Activated CD4-positive, alpha-beta T cell treated with anti-CD3 and anti-CD28 coated beads for 4 hours (primary cell): ENCODE measurements around the gene FOSB.

Experiments used
- DNase-seq, 2 donors: peaks; one replicate each; pipeline ENCODE4 v3.0.0-alpha.2; 2020

FOSB gene

DNA sequence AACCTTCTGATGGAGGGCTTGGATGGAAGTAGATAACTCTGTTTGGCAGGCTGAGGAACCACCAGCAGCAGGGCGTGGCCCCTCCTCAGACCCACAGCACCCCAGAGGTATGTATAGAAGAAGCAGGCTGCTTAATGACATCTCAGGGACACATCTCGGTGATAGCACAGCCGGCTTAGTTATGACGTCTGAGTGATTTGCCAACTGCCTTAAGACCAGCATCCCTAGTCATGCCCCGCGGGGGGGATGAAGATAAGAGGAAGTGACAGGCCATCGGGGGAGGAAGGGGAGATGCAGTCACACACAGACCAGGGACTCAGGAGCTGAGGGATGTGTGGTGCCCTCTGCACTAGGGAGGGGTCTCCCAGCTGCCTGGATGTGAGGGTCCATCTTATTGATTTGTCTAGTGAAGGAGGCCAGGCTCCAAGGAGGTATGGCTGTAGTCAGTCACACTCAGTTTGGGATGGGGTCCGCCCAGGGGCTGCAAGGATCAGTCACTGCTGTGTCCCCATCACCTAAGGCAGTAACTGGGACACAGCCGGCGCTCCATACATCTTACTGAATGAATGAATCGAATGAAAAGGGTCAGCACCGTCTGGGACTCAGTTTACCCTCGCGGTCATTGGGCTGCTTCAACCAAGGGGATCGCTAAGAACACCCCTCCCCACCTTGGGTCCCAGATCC lies 24.9 kb upstream of the FOSB start:
- peak in 1 of 2 donors; percentile 33 for DNase-seq

- peak; percentile 32 to 51 for DNase-seq
These were observed 24.1 kb upstream of the FOSB start for GRCh38 chr19:45443462-45444317.

- DNase-seq = peak; percentile 65 to 73
These were observed 23.3 kb upstream of the FOSB start for GRCh38 chr19:45444318-45445041.

DNA sequence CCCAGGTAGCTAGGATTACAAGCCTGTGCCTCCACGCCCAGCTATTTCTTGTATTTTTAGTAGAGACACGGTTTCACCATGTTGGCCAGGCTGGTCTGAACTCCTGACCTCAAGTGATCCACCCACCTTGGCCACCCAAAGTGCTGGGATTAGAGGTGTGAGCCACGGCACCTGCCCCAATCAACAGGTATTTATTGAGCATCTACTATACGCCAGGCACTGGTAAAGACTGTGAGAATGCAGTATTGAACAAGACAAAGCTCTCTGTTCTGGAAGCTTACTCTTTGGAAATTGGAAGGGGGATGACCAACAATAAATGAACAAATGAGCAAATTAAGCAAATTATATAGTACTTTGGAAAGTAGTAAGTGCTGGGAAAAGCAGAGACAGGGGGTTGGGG lies 22.7 kb upstream of the FOSB start:
- DNase-seq = no peak

DNA sequence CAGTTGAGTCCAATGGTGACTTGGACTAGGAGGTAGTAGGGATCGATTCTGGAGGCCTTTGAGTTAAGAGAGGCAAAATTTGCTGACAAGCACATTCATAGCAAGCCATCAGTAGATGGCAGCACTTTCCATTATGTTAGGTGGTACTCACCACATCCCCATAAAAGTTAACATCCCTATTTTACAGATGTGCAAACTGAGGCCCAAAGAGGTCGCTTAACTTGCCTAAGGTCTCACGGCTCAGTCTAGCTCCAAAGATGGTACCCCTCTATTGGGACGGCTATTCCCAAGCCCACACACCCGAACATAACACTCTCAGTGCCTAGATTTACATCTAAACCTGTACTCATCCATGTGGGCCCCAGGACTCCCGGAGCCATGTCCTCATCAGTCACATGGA lies 21.5 kb upstream of the FOSB start:
- no peak for DNase-seq

DNA sequence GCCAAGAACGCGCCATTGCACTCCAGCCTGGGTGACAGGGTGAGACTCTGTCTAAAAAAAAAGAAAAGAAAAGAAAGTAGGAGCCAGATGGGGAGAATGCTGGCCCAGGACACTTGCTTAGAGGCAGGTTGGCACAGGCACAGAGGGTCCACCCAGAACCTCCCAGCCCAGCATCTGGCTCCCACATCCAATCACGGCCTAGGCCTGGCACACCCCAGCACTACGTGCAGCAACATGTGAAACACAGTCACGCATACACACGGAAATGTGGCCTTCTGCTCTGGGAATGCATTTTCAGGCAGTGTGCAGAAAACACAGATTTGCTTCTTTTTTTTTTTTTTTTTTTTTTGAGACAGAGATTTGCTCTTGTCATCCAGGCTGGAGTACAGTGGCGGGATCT lies 20.9 kb upstream of the FOSB start:
- no peak for DNase-seq

GRCh38 chr19:45448425-45448756 lies 19.4 kb upstream of the FOSB start:
- no peak for DNase-seq

- DNase-seq = no peak
These were observed 18.9 kb upstream of the FOSB start for GRCh38 chr19:45448887-45449299.

DNA sequence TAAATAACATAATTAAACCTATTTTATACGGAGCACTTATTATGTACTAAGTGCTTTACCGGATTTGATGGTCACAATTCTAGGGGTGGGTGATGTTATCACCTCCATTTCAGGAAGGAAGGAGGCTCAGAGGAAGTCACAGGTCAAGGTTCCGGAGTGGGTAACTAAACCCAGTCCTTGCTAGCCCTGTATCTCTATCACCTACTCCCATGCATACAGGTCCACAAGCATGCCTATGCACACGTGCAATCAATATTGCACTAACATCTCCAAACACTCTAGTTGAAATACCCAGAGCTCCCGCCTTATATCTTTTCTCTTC lies 17.8 kb upstream of the FOSB start:
- no peak for DNase-seq

DNA sequence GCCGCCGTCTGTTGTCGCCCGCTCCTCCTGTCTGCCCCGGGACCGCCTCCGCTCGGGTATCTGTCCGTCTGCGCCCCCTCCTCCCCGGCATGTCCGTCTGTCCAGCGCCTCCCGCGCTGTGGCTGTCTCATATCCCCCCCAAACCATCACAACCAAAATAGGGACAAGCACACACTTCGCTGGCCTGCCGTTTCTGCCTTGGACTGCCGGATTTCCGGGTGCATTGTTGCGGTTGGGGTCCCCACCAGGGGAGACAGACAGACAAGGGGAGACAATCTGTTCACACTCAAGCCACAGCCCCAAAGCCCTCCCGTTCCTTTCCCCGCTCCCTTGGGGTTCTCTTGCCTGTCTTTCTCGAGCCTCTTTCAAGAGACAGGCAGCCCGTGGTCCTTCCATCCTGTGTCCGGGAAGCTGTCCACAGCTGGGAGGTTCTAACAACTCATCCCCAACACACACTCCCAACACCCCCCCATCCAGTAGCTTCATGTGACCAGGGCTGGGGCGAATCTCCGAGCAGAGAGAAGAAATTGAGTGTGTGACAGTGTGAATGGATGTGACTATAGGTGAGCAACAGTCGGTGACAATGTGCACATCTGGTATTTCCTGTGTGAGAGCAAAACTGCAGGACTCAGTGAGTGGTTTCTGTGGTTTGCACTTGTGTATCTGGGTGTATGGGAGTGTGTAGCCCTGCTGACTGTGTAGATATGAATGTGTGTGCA lies 16.5 kb upstream of the FOSB start:
- DNase-seq = peak; percentile 24 to 33

DNA sequence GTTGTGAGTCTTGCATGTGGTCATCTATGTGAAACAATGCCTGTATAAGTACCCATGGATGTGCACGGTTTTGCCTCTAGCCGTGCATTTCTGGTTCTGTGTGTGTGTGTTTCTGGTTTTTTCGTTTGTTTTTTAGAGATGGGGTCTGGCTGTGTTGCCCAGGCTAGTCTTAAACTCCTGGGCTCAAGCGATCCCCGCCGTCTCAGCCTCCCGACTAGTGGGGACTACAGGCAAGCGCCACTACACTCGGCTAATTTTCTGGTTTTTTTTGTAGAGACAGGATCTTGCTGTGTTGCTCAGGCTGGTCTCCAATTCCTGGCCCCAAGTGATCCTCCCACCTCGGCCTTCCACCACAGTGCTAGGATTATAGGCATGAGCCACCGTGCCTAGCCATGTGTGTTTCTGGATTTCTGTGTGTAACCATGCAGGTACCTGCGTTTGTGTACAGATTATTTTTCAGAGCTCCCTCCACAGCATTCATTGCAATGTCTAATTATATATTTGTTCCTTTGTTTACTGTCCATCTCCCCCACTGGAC lies 15.9 kb upstream of the FOSB start:
- DNase-seq = no peak

- peak; percentile 57 to 64 for DNase-seq
These were observed 11.9 kb upstream of the FOSB start for GRCh38 chr19:45455707-45456499.

- DNase-seq = no peak
These were observed 11.3 kb upstream of the FOSB start for GRCh38 chr19:45456500-45456815.

DNA sequence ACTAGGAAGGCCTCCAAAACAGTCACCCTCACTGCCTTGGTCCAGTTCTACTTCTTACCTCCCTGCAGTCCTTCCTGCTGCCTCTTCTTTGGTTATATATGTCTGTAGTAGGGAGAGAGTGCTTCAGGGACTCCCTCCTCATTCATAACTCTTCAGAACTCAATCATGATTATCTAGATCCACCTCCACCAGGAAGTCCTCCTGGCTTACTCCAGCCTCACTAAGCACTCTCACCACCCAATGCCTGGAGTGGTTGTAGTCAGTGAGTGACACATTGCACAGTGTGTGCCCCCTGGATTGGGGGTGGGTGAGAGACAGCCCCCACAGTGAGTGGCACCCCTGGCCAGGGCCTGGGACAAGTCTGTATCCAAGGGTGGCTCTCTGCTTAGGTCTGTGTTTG lies 10.0 kb upstream of the FOSB start:
- DNase-seq = no peak

DNA sequence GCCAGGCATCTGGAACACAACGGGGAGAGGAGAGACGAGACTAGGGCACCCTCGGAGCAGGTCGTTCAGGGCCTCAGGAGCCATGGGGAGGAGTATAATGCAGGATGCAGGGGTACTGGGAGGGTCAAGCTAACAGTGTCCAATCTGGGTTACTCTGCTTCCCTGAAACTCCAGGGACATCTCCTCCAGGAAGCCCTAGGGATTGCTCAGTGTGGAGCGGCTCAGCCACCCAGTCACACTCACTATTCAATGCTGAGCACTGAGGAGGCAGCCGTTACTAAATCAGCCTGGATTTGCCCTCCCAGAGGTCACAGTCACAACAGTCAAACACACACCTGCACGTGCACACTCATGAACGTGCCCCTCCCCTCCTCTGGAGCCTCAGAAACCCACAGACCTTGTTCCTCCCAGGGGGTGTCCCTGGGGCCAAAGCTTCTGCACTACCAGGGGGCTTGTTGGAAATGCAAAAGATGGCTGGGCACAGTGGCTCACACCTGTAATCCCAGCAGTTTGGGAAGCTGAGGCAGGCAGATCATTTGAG lies 6.9 kb upstream of the FOSB start:
- no peak for DNase-seq

GRCh38 chr19:45462174-45462573 lies 5.6 kb upstream of the FOSB start:
- DNase-seq = no peak

- DNase-seq = no peak
These were observed 4.6 kb upstream of the FOSB start for GRCh38 chr19:45463241-45463640.

DNA sequence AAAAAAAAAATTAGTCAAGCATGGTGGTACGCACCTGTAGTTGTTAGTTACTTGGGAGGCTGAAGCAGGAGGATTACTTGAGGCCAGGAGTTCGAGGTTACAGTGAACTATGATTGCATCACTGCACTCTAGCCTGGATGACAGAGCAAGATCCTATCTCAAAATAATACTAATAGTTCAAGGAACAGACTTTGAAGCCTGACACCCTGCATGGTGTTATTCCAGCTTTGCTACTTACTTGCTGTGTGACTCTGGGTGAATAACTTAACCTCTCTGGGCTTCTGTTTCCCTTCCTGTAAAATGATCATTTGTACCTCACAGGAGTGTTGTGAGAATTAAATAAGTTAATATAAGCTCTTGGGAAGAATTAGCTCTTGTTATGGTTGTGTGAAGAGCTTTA lies 3.5 kb upstream of the FOSB start:
- no peak for DNase-seq

GRCh38 chr19:45464852-45465441 lies 2.8 kb upstream of the FOSB start:
- no peak for DNase-seq

- no peak for DNase-seq
These were observed 711 bp upstream of the FOSB start for GRCh38 chr19:45467115-45467455.

DNA sequence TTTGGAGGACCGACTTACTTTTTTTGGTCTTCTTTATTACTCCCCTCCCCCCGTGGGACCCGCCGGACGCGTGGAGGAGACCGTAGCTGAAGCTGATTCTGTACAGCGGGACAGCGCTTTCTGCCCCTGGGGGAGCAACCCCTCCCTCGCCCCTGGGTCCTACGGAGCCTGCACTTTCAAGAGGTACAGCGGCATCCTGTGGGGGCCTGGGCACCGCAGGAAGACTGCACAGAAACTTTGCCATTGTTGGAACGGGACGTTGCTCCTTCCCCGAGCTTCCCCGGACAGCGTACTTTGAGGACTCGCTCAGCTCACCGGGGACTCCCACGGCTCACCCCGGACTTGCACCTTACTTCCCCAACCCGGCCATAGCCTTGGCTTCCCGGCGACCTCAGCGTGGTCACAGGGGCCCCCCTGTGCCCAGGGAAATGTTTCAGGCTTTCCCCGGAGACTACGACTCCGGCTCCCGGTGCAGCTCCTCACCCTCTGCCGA lies 409 bp downstream of the FOSB start:
- peak in 1 of 2 donors; percentile 55 for DNase-seq

DNA sequence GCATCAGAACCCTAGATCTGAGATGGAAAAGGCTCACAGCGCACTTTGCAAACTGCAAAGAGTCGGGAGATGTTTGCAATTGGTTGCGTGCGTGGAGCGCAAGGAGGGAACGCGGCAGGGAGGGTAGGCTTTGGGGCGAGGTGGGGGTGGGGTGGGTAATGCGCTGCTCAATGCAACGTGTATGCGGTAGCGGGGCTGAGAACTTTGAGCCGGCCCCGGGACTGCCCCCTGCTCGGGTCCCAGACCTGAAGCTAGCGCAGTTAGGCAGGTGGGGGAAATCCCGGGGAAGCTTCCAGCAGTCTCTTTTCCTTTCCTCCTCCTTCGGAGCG lies 971 bp downstream of the FOSB start:
- no peak for DNase-seq
